Spleen (tissue), 11 donors: Measurements from ENCODE around the gene ALKBH6. TPM values are rescaled to one million over a fixed set of nuclear protein-coding genes. Genes with fewer than 3 reads are reported as not detected.

ENCODE experiments used
- DNase-seq: peaks from one replicate; pipeline ENCODE4 v3.0.0-alpha.2; 2020
- H3K27ac ChIP-seq, 8 donors: fragments of 200-600 bp; sonication (generic) in 7 of 8; 1 replicate in 4 of 8; 2 replicates in 4 of 8; pipeline versions ENCODE4 v1.5.0 to v1.8.0; 2016 to 2021; ENCODE audit warnings: inconsistent platforms in 4 of 8, mild to moderate bottlenecking in 4 of 8, moderate library complexity in 1 of 8
- H3K27me3 ChIP-seq, 7 donors: fragments of 200-600 bp; sonication (generic) in 6 of 7; replicated peaks in 1 of 7; 1 replicate in 4 of 7; 2 replicates in 3 of 7; pipeline versions ENCODE4 v1.5.0 to v1.8.0; 2016 to 2021; ENCODE audit warnings: inconsistent platforms in 3 of 7, mild to moderate bottlenecking in 1 of 7
- H3K36me3 ChIP-seq, 6 donors: fragments of 200-600 bp; sonication (generic) in 5 of 6; 1 replicate in 4 of 6; 2 replicates in 2 of 6; pipeline versions ENCODE4 v1.5.0 to v1.8.0; 2016 to 2021; ENCODE audit warnings: inconsistent platforms in 2 of 6
- H3K4me1 ChIP-seq, 6 donors: fragments of 200-600 bp; sonication (generic) in 5 of 6; 1 replicate in 3 of 6; 2 replicates in 3 of 6; pipeline versions ENCODE4 v1.5.0 to v1.8.0; 2016 to 2021; ENCODE audit warnings: inconsistent platforms in 3 of 6
- H3K4me3 ChIP-seq, 8 donors: fragments of 200-600 bp; sonication (generic) in 7 of 8; 1 replicate in 4 of 8; 2 replicates in 4 of 8; pipeline versions ENCODE4 v1.5.0 to v1.8.0; 2016 to 2021; ENCODE audit warnings: inconsistent platforms in 4 of 8, mild to moderate bottlenecking in 4 of 8, moderate library complexity in 2 of 8
- H3K9me3 ChIP-seq, 8 donors: fragments of 200-600 bp; sonication (generic) in 7 of 8; 1 replicate in 4 of 8; 2 replicates in 4 of 8; pipeline versions ENCODE4 v1.5.0 to v1.8.0; 2016 to 2021; ENCODE audit warnings: inconsistent platforms in 4 of 8
- POLR2A ChIP-seq, 3 donors: fragments of 450-650 bp; IDR thresholded peaks; one replicate each; pipeline ENCODE4 v1.5.1; 2017; ENCODE audit warnings: antibody characterized with exemption in 3 of 3, mild to moderate bottlenecking in 1 of 3
- POLR2AphosphoS5 ChIP-seq, 3 donors: sonication (generic); formaldehyde crosslinking; IDR thresholded peaks; one replicate each; pipeline ENCODE4 v1.5.1; 2017; ENCODE audit warnings: antibody characterized with exemption in 3 of 3
- WGBS, 5 donors: extraction: QIAGEN DNeasy Blood & Tissue Kit in 3 of 5; methylation state at CpG; one replicate each; pipeline versions ENCODE4 v1.1.5 to v1.1.7; 2013 to 2018; 5-methylcytosine and 5-hydroxymethylcytosine counted together
- intact Hi-C: fragments of 100-400 bp; cut with DNase I; formaldehyde crosslinking; loops from one replicate; pipeline ENCODE4 v1.15.0; 2023; ENCODE audit warnings: low total_unique reads
- polyA plus RNA-seq, 3 donors: library from polyadenylated mRNA; stranded (reverse); fragments of 200-250 nt; gene quantifications; one replicate each; pipeline ENCODE4 v1.2.1, GENCODE V29; 2013
- total RNA-seq, 7 donors: library from RNA; depleted of rRNA in 3 of 7; stranded (reverse); fragments of >200 nt in 3 of 7; fragmentation: NEBNext Ultra II Directional in 4 of 7; extraction: Animal tissue kit (Norgen Biotek cat#: 25700) in 4 of 7; gene quantifications; one replicate each; pipeline versions ENCODE4 v1.1.0 to v1.2.1, GENCODE V29; 2016 to 2021
- TF ChIP-seq, protein P1 (sequence below), 11 experiments: fragments of 200-600 bp in 7 of 11; fragments of 450-650 bp in 4 of 11; sonication (generic) in 4 of 11; IDR thresholded peaks in 8 of 11; conservative IDR thresholded peaks in 3 of 11; 1 replicate in 7 of 11; 2 replicates in 4 of 11; pipeline versions ENCODE4 v1.4.0 to v1.8.0; 2016 to 2021; ENCODE audit warnings: antibody characterized with exemption in 11 of 11, inconsistent platforms in 4 of 11, mild to moderate bottlenecking in 1 of 11
- donor health status: healthy with polysubstance abuse.
- donor health status: DM: no; HTN: no; CAD: no; lungs with moderate emphysema.
- donor health status: DM: no; HTN: no; CAD: no.
- donor health status: Bipolar disorder and iron deficiency.
- donor health status: healthy.
- donor health status: DM: no; HTN: no; CAD: no.
- donor health status: DM: yes; HTN: yes; CAD: no.

Gene ALKBH6
- total and polyA plus RNA-seq, 10 donors, result 21.3 to 65.3 (median 26.3) TPM

DNA sequence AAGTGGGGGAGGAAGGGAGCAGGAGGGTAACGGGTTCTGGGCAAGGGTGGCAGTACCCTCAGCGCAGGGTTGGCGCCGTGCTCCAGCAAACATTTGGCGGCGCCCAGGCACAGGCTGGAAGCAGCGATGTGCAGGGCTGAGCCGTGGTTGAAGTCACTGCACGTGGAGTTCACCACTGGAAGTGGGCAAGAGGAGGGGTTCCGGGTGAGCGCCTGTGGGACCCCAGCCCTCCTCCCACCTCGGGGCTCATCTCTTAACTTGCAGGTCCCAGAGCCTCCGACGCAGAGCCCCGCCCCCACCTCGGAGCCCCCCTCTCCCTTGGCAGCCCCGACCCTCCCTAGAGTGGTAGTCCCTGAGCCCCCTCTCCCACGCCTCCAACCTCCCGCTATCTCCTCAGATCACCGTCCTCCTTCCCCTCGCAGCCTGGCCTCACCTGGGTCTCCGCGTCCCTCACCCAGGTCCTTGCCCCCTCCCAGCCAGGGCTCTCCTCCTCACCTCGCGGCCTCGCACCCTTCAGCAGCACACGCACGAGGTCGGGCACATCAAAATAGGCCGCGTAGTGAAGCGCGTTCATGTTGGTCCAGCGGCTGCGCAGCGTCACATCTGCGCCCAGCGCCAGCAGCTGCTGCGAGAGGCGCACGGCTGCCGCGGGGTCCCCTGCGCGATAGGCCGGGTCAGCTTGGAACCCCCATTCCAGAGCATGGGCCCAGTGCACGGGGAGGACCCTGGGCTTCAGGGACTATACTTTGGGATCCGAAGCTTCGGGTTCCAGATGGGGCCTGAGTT is 12.3 kb upstream of the ALKBH6 start:
- TF ChIP-seq POLR2AphosphoS5 (IDR thresholded peaks at IDR 0.05), result no peak
- TF ChIP-seq POLR2A (IDR thresholded peaks at IDR 0.05), result no peak
- TF ChIP-seq, protein P1, sequence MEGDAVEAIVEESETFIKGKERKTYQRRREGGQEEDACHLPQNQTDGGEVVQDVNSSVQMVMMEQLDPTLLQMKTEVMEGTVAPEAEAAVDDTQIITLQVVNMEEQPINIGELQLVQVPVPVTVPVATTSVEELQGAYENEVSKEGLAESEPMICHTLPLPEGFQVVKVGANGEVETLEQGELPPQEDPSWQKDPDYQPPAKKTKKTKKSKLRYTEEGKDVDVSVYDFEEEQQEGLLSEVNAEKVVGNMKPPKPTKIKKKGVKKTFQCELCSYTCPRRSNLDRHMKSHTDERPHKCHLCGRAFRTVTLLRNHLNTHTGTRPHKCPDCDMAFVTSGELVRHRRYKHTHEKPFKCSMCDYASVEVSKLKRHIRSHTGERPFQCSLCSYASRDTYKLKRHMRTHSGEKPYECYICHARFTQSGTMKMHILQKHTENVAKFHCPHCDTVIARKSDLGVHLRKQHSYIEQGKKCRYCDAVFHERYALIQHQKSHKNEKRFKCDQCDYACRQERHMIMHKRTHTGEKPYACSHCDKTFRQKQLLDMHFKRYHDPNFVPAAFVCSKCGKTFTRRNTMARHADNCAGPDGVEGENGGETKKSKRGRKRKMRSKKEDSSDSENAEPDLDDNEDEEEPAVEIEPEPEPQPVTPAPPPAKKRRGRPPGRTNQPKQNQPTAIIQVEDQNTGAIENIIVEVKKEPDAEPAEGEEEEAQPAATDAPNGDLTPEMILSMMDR (IDR thresholded peaks at IDR 0.05 in 8 of 11, conservative IDR thresholded peaks at IDR 0.05 in 3 of 11), result no peak
- peaks cover 0 to 72% (median 18%) of the 10 kb centered on the region in 6 donors for H3K36me3 ChIP-seq
- no peak overlapping the region for H3K27ac ChIP-seq
- intact Hi-C loops, result no loop called here
- 92 to 95% (median 94%) methylated on average over 48 to 49 of the region's 49 CpGs for WGBS, 5 donors
- no peak for DNase-seq
- H3K4me3 ChIP-seq, result no peak overlapping the region
- no peaks in the 10 kb centered on the region for H3K9me3 ChIP-seq
- H3K27me3 ChIP-seq, result no peaks in the 10 kb centered on the region
- no peaks in the 10 kb centered on the region for H3K4me1 ChIP-seq

DNA sequence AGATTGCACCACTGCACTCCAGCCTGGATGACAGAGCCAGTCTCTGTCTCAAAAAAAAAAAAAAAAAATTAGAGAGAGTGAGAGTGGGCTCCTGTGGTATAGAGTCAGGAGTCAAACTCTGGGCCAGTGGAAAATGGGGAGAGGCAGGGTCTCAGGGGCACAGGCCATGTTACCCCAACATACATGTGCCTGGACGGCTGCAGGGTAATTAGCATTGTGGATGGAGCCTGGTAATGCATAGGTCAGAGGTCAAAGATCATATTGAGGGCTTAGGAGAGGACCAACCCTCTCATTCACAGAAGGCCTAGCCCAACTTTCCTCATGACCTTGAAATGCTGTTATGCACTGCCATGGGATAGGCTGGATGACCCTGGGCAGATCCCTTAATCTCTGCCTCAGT is 11.5 kb upstream of the ALKBH6 start:
- no peaks in the 10 kb centered on the region for H3K4me1 ChIP-seq
- intact Hi-C loops, result no loop called here
- no peaks in the 10 kb centered on the region for H3K27me3 ChIP-seq
- WGBS, 5 donors, result 73 to 84% (median 78%) methylated on average over 1 of the region's 1 CpG
- TF ChIP-seq POLR2AphosphoS5 (IDR thresholded peaks at IDR 0.05) (no peak), POLR2A (IDR thresholded peaks at IDR 0.05) (no peak)
- TF ChIP-seq, protein P1 (IDR thresholded peaks at IDR 0.05 in 8 of 11, conservative IDR thresholded peaks at IDR 0.05 in 3 of 11), result no peak
- H3K27ac ChIP-seq, result no peak overlapping the region
- DNase-seq, result no peak
- H3K4me3 ChIP-seq, result no peak overlapping the region
- H3K36me3 ChIP-seq, result peaks cover 0 to 80% (median 21%) of the 10 kb centered on the region in 6 donors
- H3K9me3 ChIP-seq, result no peaks in the 10 kb centered on the region

DNA sequence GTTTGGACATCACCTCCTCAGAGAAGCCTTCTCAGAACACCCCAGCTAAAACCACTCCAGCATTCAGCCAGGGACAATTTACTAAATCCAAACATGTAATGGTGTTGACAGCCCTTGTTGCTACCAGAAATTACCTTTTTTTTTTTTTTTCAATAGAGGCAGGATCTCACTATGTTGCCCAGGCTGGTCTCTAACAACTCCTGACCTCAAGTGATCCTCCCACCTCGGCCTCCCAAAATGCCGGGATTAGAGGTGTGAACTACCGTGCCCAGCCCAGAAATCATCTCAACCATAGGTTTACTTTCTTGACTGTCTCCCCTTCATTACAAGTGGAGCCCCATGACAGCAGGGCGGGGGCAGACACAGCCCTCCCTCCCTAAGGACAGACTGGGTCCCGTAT is 9.4 kb upstream of the ALKBH6 start:
- H3K36me3 ChIP-seq, result peaks cover 0 to 92% (median 24%) of the 10 kb centered on the region in 6 donors
- no peaks in the 10 kb centered on the region for H3K9me3 ChIP-seq
- DNase-seq, result no peak
- no peaks in the 10 kb centered on the region for H3K4me1 ChIP-seq
- H3K27me3 ChIP-seq, result no peaks in the 10 kb centered on the region
- intact Hi-C loops, result no loop called here
- H3K4me3 ChIP-seq, result no peak overlapping the region
- WGBS, 5 donors, result 94 to 96% (median 95%) methylated on average over 5 of the region's 5 CpGs
- H3K27ac ChIP-seq, result no peak overlapping the region
- TF ChIP-seq, protein P1 (IDR thresholded peaks at IDR 0.05 in 8 of 11, conservative IDR thresholded peaks at IDR 0.05 in 3 of 11), result no peak
- TF ChIP-seq POLR2A (IDR thresholded peaks at IDR 0.05) (no peak), POLR2AphosphoS5 (IDR thresholded peaks at IDR 0.05) (no peak)

DNA sequence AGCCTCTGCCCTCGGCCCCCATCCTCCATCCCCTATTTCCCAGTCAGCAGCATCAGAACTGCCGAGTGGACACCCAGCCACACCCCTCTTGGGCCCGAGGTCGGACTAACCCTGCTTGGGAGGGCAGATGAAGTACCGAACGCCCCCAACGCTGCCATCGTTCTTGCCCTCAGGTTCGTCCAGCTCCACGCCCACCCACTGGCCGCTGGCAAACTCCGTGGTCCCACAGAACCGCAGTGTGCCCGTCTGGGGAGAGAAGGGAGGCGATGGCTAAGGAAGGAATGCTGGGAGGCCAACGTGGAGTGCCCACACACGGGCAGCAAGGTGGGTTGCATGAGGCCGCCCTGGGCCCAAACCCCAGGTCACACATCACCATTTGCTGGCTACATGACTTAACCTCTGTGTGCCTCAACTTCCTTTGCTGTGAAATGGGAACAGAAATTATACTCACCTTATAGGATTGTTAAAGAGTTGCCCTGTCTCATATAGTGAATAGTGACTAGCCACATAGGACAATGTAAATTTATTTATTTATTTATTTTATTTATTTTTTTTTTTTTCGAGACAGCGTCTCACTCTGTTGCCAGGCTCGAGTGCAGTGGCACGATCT is 5.2 kb upstream of the ALKBH6 start:
- H3K4me1 ChIP-seq, result peaks cover 5 to 11% (median 8%) of the 10 kb centered on the region in 6 donors
- H3K4me3 ChIP-seq, result no peak overlapping the region
- peaks cover 0 to 77% (median 19%) of the 10 kb centered on the region in 6 donors for H3K36me3 ChIP-seq
- TF ChIP-seq, protein P1 (IDR thresholded peaks at IDR 0.05 in 8 of 11, conservative IDR thresholded peaks at IDR 0.05 in 3 of 11), result no peak
- TF ChIP-seq POLR2AphosphoS5 (IDR thresholded peaks at IDR 0.05), result no peak
- no peak for TF ChIP-seq POLR2A (IDR thresholded peaks at IDR 0.05)
- no peaks in the 10 kb centered on the region for H3K9me3 ChIP-seq
- no peak for DNase-seq
- WGBS, 5 donors, result 91 to 96% (median 92%) methylated on average over 17 to 22 of the region's 22 CpGs
- H3K27me3 ChIP-seq, result no peaks in the 10 kb centered on the region
- intact Hi-C loops, result no loop called here
- no peak overlapping the region for H3K27ac ChIP-seq
